Measurements from ENCODE around the gene DNAJC7. TPM values are rescaled to one million over a fixed set of nuclear protein-coding genes. Genes with fewer than 3 reads are reported as not detected.

Gene DNAJC7
- total and polyA plus RNA-seq, 12 donors = 44.4 to 148 (median 81.1) TPM

- no peak for DNase-seq
- Histone ChIP-seq H3K4me3 (no peak overlapping the region), H3K36me3 (replicated peaks in 1 of 2) (peaks cover 0 to 91% of the 10 kb centered on the region in 2 donors), H3K27me3 (no peaks in the 10 kb centered on the region), H3K4me1 (replicated peaks in 1 of 2) (peaks cover 0 to 10% of the 10 kb centered on the region in 2 donors), H3K9me3 (replicated peaks in 1 of 3) (no peaks in the 10 kb centered on the region), H3K27ac (no peak overlapping the region)
- intact Hi-C loops (cut with DNase I) = no loop called here
- no peak for TF ChIP-seq CTCF (IDR thresholded peaks at IDR 0.05)
- no peak for TF ChIP-seq POLR2A (IDR thresholded peaks at IDR 0.05)
- WGBS, 4 donors = 77 to 89% (median 82%) methylated on average over 2 of the region's 2 CpGs
Measured at GRCh38 chr17:41996855-41997164, 20.4 kb downstream of the DNAJC7 start.

DNA sequence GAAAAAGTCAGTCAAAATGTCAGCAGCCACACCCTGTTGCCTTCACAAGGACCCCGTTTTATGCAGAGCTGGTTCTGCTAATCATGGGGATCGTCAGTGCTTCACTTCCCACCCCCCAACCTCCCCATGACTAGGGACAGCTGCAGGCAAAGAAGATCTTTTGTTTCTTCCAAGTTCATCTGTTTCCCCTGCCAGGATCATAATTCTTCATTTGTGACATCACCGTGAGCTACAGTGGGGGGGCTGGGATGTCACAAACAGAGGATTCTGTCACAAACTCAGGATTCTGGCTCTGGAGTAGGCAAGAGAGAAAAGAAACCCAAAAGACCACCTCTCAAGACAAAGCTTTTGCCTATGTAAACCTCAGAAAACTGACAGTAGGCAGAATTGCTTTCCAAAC lies 24.7 kb downstream of the DNAJC7 start:
- Histone ChIP-seq H3K4me3 (no peak overlapping the region), H3K36me3 (replicated peaks in 1 of 2) (peaks cover 0 to 98% of the 10 kb centered on the region in 2 donors), H3K4me1 (replicated peaks in 1 of 2) (no peaks in the 10 kb centered on the region), H3K9me3 (replicated peaks in 1 of 3) (no peaks in the 10 kb centered on the region), H3K27me3 (no peaks in the 10 kb centered on the region), H3K27ac (no peak overlapping the region)
- TF ChIP-seq CTCF (IDR thresholded peaks at IDR 0.05) (no peak), POLR2A (IDR thresholded peaks at IDR 0.05) (no peak)
- 43 to 63% (median 61%) methylated on average over 3 of the region's 3 CpGs for WGBS, 4 donors
- no peak for DNase-seq
- intact Hi-C loops (cut with DNase I) = no loop called here

DNA sequence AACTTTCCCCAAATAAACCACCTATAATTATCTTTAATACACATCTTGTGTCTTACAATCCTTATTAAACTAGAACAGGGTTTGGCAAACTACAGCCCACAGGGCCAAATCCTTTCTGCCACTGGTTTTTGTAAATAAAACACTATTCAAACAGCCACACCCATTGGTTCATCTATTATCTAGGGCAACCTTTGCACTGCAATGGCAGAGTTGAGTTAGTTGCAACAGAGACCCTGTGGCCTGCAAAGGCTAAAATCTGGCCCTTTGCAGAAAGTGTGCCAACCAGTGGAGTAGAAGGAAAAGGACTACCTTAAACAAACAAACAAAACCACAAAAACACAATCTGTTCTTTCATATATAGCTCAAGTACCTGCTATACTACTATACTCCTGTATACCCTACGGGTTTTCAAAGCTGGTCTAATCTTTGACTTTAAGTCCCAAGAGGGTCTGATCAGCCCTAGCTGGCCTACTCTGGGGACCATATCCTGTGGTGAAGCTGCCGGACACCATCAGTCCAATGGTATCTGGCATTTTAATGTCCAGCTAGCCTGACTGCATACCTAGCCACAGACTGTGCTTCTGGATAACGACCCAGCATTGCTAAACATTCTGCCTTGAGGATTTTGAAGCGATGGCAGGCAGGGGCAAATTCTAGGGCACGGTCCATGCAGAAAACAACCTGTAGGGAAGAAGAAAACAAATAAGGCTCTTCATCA lies 27.4 kb downstream of the DNAJC7 start:
- Histone ChIP-seq H3K4me3 (no peak overlapping the region), H3K27me3 (no peaks in the 10 kb centered on the region), H3K9me3 (replicated peaks in 1 of 3) (no peaks in the 10 kb centered on the region), H3K4me1 (replicated peaks in 1 of 2) (no peaks in the 10 kb centered on the region), H3K36me3 (replicated peaks in 1 of 2) (peaks cover 0 to 92% of the 10 kb centered on the region in 2 donors), H3K27ac (no peak overlapping the region)
- intact Hi-C loops (cut with DNase I) = no loop called here
- WGBS, 4 donors = 79 to 84% (median 81%) methylated on average over 5 of the region's 5 CpGs
- DNase-seq = no peak
- no peak for TF ChIP-seq CTCF (IDR thresholded peaks at IDR 0.05)
- TF ChIP-seq POLR2A (IDR thresholded peaks at IDR 0.05) = no peak

- no peak for DNase-seq
- WGBS, 4 donors = 90 to 98% (median 94%) methylated on average over 2 of the region's 2 CpGs
- Histone ChIP-seq H3K27ac (no peak overlapping the region), H3K9me3 (replicated peaks in 1 of 3) (no peaks in the 10 kb centered on the region), H3K36me3 (replicated peaks in 1 of 2) (peaks cover 0 to 93% of the 10 kb centered on the region in 2 donors), H3K27me3 (no peaks in the 10 kb centered on the region), H3K4me3 (no peak overlapping the region), H3K4me1 (replicated peaks in 1 of 2) (no peaks in the 10 kb centered on the region)
- intact Hi-C loops (cut with DNase I) = no loop called here
- TF ChIP-seq POLR2A (IDR thresholded peaks at IDR 0.05) (no peak), CTCF (IDR thresholded peaks at IDR 0.05) (no peak)
Measured at GRCh38 chr17:41988418-41988817, 28.8 kb downstream of the DNAJC7 start.

Data from adrenal gland (tissue), 12 donors.